Ovary (tissue), 9 donors: ENCODE results near the gene PEA15. TPM values are rescaled to one million over a fixed set of nuclear protein-coding genes. Genes with fewer than 3 reads are reported as not detected.
A peak's percentile ranks its signal among the peaks of the same experiment; 100 is the strongest.

Experiments used
- DNase-seq, 5 donors: peaks; one replicate each; pipeline ENCODE4 v3.0.0-alpha.2; 2019 to 2020
- H3K27ac ChIP-seq, 2 donors: fragments of 200-600 bp; one replicate each; pipeline versions ENCODE4 v1.5.1 to v1.8.0; 2019 to 2022
- H3K27me3 ChIP-seq: fragments of 200-600 bp; one replicate; pipeline ENCODE4 v1.8.0; 2022
- H3K36me3 ChIP-seq: fragments of 200-600 bp; sonication (generic); one replicate; pipeline ENCODE4 v1.5.1; 2019
- H3K4me1 ChIP-seq: one replicate; pipeline ENCODE4 v1.8.1; 2013; ENCODE audit warnings: mild to moderate bottlenecking, moderate library complexity; ENCODE audit not compliant: insufficient read depth
- H3K4me3 ChIP-seq: fragments of 200-600 bp; sonication (generic); one replicate; pipeline ENCODE4 v1.5.1; 2017
- H3K9me3 ChIP-seq, 2 donors: fragments of 200-600 bp in 1 of 2; sonication (generic) in 1 of 2; one replicate each; pipeline versions ENCODE4 v1.5.1 to v1.8.1; 2013 to 2019; ENCODE audit warnings: mild to moderate bottlenecking in 1 of 2, moderate library complexity in 1 of 2
- EP300 ChIP-seq: sonication (generic); formaldehyde crosslinking; IDR thresholded peaks from one replicate; pipeline ENCODE4 v1.6.1; 2017; ENCODE audit warnings: antibody characterized with exemption
- POLR2A ChIP-seq: fragments of 450-650 bp; IDR thresholded peaks from one replicate; pipeline ENCODE4 v1.6.1; 2017; ENCODE audit warnings: antibody characterized with exemption, mild to moderate bottlenecking, moderate library complexity
- WGBS, 3 donors: extraction: QIAGEN DNeasy Blood & Tissue Kit in 1 of 3; methylation state at CpG; one replicate each; pipeline versions ENCODE4 v1.1.5 to v1.1.7; 2013 to 2017; 5-methylcytosine and 5-hydroxymethylcytosine counted together
- intact Hi-C, 4 donors: fragments of 100-400 bp; cut with DNase I; formaldehyde crosslinking; loops; one replicate each; pipeline versions ENCODE4 v1.11.0 to v1.15.1; 2022 to 2023
- polyA plus RNA-seq, 2 donors: library from polyadenylated mRNA; stranded (reverse); fragments of 200-250 nt in 1 of 2; fragments of 350-450 nt in 1 of 2; fragmentation: Illumina TruSeq in 1 of 2; extraction: RNeasy Lipid Tissue Mini Kit (QIAGEN cat#74804) in 1 of 2; gene quantifications; one replicate each; pipeline ENCODE4 v1.2.3, GENCODE V29; 2013 to 2014
- total RNA-seq, 7 donors: library from RNA; depleted of rRNA in 2 of 7; stranded (reverse); fragments of >200 nt in 2 of 7; fragmentation: NEBNext Ultra II Directional in 3 of 7; extraction: Animal tissue kit (Norgen Biotek cat#: 25700) in 3 of 7; gene quantifications; one replicate each; pipeline versions ENCODE4 v1.1.0 to v1.2.4, GENCODE V29; 2016 to 2023
- TF ChIP-seq, protein P1 (sequence below), 3 donors: fragments of 450-650 bp in 2 of 3; fragments of 200-600 bp in 1 of 3; IDR thresholded peaks; one replicate each; pipeline versions ENCODE4 v1.5.1 to v1.8.0; 2016 to 2022; ENCODE audit warnings: antibody characterized with exemption in 3 of 3, mild to moderate bottlenecking in 1 of 3
- donor health status: DM: no; HTN: no; CAD: no; lungs with moderate emphysema.
- donor health status: DM: no; HTN: no; CAD: no.
- donor health status: Bipolar disorder and iron deficiency.
- donor health status: DM: yes; HTN: yes; CAD: no.
- donor health status: DM: no; HTN: no; CAD: no.
- donor health status: DM: yes; HTN: yes; CAD: no.

The PEA15 gene
- total and polyA plus RNA-seq, 9 donors, result 38.4 to 530 (median 135) TPM

DNA sequence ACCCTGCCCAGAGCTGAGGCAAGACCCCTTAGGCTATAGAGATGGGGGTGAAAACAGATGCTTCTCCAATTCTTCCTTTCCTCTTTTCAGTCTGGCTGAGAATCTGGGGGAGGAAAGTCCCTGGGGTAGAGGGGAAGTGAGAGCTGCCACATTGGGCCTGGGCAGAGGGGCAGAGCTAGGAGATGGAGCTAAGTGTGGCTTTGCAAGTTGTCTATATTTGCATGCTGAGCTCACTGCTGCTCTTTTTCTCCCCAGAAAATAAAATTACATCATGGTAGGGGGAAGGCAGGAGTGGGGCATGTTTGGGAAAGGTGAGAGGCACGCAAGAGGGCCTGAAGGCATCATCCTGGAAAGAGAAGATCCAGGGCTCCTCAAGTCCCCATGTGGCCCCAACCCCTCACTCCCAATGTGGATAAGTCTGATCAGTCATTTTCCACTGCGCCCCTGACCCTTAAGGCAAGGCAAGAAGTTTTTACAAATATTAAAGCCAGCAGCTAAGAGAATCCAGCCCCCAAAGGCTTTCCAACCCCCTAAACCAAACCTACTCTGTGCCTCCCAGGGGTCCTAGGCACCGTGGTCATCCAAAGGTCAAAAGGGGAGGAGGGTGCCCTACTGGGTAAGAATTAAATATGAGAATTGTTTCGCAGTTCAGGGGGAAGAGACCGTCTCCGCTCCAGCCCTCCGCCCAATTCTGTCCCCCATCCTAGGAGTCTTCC is 500 bp upstream of the PEA15 start:
- Histone ChIP-seq H3K4me1 (peaks cover 12% of the 10 kb centered on the region), H3K27me3 (no peaks in the 10 kb centered on the region), H3K36me3 (no peaks in the 10 kb centered on the region), H3K9me3 (no peaks in the 10 kb centered on the region), H3K27ac (peak overlapping the region; percentile 43 to 83), H3K4me3 (peak overlapping the region; percentile 92)
- TF ChIP-seq, protein P1, sequence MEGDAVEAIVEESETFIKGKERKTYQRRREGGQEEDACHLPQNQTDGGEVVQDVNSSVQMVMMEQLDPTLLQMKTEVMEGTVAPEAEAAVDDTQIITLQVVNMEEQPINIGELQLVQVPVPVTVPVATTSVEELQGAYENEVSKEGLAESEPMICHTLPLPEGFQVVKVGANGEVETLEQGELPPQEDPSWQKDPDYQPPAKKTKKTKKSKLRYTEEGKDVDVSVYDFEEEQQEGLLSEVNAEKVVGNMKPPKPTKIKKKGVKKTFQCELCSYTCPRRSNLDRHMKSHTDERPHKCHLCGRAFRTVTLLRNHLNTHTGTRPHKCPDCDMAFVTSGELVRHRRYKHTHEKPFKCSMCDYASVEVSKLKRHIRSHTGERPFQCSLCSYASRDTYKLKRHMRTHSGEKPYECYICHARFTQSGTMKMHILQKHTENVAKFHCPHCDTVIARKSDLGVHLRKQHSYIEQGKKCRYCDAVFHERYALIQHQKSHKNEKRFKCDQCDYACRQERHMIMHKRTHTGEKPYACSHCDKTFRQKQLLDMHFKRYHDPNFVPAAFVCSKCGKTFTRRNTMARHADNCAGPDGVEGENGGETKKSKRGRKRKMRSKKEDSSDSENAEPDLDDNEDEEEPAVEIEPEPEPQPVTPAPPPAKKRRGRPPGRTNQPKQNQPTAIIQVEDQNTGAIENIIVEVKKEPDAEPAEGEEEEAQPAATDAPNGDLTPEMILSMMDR (IDR thresholded peaks at IDR 0.05), result no peak
- no peak for TF ChIP-seq EP300
- no peak for TF ChIP-seq POLR2A
- no peak for DNase-seq
- intact Hi-C loops, result loop anchor here in 2 of 4 donors (5.0 kb wide), 1 partner anchor 102 kb away; no protein-coding TSS in a partner anchor
- WGBS, 3 donors, result 19 to 21% (median 20%) methylated on average over 7 of the region's 7 CpGs

DNA sequence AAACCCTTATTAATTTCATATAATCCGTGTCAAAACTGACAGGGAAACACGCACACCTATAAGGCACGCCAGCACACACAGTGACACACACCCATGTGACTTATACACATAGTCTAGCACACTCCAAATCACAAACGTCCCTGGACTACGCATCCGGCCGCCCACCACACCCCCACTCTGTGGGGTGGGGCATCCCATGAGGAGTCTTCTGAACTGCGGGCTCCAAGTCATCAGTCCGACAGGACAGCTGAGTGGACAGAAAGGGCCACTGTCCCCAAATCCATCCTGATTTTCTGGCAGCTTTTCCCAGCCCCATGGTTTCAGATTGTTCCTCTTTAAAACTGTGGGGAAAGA is 829 bp downstream of the PEA15 start:
- peaks cover 20% of the 10 kb centered on the region for H3K4me1 ChIP-seq
- no peak for TF ChIP-seq EP300
- no peak for TF ChIP-seq POLR2A
- TF ChIP-seq, protein P1 (IDR thresholded peaks at IDR 0.05), result no peak
- no peaks in the 10 kb centered on the region for H3K9me3 ChIP-seq
- intact Hi-C loops, result loop anchor here in 2 of 4 donors (5.0 kb wide), 1 partner anchor 104 kb away; no protein-coding TSS in a partner anchor
- no peaks in the 10 kb centered on the region for H3K36me3 ChIP-seq
- H3K27ac ChIP-seq, result peak overlapping the region; percentile 43 to 83
- 0 to 1% (median 1%) methylated on average over 9 of the region's 9 CpGs for WGBS, 3 donors
- H3K27me3 ChIP-seq, result no peaks in the 10 kb centered on the region
- peak; percentile 32 to 61 (median 57) for DNase-seq
- peak overlapping the region; percentile 92 for H3K4me3 ChIP-seq

DNA sequence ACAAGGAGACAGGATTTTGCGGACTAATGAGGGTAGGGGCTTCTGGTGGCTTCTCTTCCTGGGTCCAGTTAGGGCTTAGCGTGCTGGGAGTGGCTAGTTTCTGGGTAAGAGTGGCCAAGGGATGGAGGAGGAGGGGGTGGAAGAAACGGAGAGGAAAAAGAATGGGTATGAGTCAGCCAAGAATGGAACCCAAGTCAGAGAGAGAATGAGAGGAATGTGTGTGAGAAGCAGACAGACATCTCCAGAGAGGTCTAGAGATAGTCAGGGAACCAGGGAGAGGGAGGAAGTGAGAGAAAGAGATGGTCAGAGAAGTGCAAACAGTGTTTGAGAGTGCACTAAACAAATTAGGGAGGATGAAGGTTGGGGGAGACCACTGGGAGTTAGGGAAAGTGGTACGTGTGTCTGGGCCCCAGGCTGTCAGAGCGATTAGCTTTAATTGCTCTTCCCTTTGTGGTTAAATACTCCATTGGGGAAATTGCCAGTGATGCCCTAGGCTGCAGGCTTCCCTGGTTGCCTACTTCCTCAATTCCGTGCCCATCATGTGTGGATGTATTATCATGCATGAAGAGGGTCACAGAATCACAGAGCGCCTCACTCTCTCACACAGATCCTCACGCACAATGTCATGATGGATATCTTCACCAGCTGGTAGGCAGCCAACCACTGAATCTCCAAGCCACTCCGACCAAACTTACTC is 1.4 kb downstream of the PEA15 start:
- intact Hi-C loops, result loop anchor here in 2 of 4 donors (5.0 kb wide), 1 partner anchor 104 kb away; no protein-coding TSS in a partner anchor
- peaks cover 20% of the 10 kb centered on the region for H3K4me1 ChIP-seq

DNA sequence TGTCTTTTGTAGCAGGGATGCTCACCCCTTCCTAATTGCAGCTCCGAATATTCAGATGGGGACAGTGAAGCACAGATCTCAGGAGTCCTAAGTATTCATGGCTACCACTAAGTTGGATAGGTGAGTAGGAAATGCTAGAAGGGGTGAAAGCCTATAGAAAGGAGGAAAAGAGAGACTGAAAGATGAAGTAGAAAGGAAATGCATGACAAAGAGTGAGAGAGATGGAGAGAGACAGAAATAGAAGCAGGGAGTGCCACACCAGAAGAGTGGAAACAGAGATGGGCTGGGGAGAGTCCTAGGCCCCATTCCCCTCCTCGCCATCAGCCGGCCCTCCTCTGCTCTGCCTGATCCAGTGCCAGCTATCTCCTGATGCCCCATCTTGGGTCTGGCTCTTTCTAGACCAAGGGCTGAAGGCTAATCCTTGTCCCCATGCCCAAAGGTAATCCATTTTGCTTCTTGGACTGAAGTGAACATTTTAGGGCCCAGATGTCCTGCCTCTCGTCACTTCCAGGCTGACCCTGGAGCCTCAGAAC is 2.0 kb downstream of the PEA15 start:
- DNase-seq, result no peak
- Histone ChIP-seq H3K27me3 (no peaks in the 10 kb centered on the region), H3K9me3 (no peaks in the 10 kb centered on the region), H3K27ac (peak overlapping the region in 1 of 2 donors; percentile 83), H3K36me3 (no peaks in the 10 kb centered on the region), H3K4me1 (peaks cover 20% of the 10 kb centered on the region), H3K4me3 (no peak overlapping the region)
- TF ChIP-seq, protein P1 (IDR thresholded peaks at IDR 0.05), result no peak
- no peak for TF ChIP-seq POLR2A
- no peak for TF ChIP-seq EP300
- intact Hi-C loops, result loop anchor here in 2 of 4 donors (5.0 kb wide), 1 partner anchor 105 kb away; no protein-coding TSS in a partner anchor
- 82 to 85% (median 84%) methylated on average over 4 of the region's 4 CpGs for WGBS, 3 donors

More for the DNA sequence above, 1.4 kb downstream of the PEA15 start:
- no peaks in the 10 kb centered on the region for H3K9me3 ChIP-seq
- peak overlapping the region; percentile 92 for H3K4me3 ChIP-seq
- WGBS, 3 donors, result 45 to 58% (median 49%) methylated on average over 9 of the region's 9 CpGs
- no peaks in the 10 kb centered on the region for H3K27me3 ChIP-seq
- peak overlapping the region; percentile 43 to 83 for H3K27ac ChIP-seq
- no peak for DNase-seq
- H3K36me3 ChIP-seq, result no peaks in the 10 kb centered on the region
- TF ChIP-seq EP300 (no peak), POLR2A (no peak)
- TF ChIP-seq, protein P1 (IDR thresholded peaks at IDR 0.05), result no peak
